HFF-Myc (cell line): ENCODE results near the gene SMIM14.

Experiments used
- DNase-seq: peaks from one replicate; pipeline ENCODE4 v3.0.0-alpha.2; 2011; ENCODE audit warnings: low read depth; ENCODE audit errors: extremely low read depth
- H3K4me3 ChIP-seq: replicated peaks from 2 replicates; pipeline ENCODE4 v1.5.1; 2011; ENCODE audit warnings: low read depth, mild to moderate bottlenecking, control low read depth, low read length
- CTCF ChIP-seq: IDR thresholded peaks from 2 replicates; pipeline ENCODE4 v1.5.1; 2012; ENCODE audit warnings: mild to moderate bottlenecking, low read depth, low read length, control low read depth; ENCODE audit errors: missing control alignments

The SMIM14 gene

GRCh38 chr4:39667706-39668105 is 29.0 kb upstream of the SMIM14 start:
- no peak overlapping the region for H3K4me3 ChIP-seq
- DNase-seq: no peak
- no peak for TF ChIP-seq CTCF

GRCh38 chr4:39664828-39665731 is 26.4 kb upstream of the SMIM14 start:
- no peak overlapping the region for H3K4me3 ChIP-seq
- TF ChIP-seq CTCF: no peak
- DNase-seq: no peak

DNA sequence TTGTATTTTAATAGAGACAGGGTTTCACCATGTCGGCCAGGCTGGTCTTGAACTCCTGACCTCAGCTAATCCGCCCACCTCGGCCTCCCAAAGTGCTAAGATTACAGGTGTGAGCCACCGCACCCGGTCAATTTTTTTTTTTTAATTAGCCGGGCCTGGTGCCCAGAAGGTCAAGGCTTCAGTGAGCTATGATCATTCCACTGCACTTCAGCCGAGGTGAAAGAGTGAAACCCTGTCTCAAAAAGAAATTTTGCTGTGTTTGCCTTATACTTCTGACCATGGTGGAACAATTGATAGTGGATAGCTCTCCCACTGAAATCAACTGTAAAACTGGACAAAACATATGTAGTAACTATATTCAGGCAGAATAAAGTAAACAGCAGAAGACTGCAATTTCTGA is 24.0 kb upstream of the SMIM14 start:
- H3K4me3 ChIP-seq: no peak overlapping the region
- no peak for TF ChIP-seq CTCF
- no peak for DNase-seq

- no peak overlapping the region for H3K4me3 ChIP-seq
- TF ChIP-seq CTCF: no peak
- no peak for DNase-seq
Measured at GRCh38 chr4:39660757-39661156, 22.1 kb upstream of the SMIM14 start.

DNA sequence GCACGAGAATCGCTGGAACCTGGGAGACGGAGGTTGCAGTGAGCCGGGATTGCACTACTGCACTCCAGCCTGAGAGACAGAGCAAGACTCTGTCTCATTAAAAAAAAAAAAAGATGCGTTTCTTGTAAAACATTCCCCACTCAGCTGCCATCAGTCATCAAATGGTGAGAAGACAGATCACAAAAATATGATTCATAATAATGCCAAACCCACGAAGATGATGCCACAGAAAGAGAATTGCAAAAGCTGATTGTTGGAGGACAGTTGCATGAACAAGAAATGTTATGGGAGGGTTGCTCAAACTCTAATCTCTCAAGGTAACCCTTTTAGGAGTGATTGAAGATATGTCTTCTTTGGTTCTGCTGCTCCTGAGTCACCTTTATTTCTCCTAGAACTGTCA is 21.4 kb upstream of the SMIM14 start:
- no peak for DNase-seq
- no peak overlapping the region for H3K4me3 ChIP-seq
- TF ChIP-seq CTCF: no peak

DNA sequence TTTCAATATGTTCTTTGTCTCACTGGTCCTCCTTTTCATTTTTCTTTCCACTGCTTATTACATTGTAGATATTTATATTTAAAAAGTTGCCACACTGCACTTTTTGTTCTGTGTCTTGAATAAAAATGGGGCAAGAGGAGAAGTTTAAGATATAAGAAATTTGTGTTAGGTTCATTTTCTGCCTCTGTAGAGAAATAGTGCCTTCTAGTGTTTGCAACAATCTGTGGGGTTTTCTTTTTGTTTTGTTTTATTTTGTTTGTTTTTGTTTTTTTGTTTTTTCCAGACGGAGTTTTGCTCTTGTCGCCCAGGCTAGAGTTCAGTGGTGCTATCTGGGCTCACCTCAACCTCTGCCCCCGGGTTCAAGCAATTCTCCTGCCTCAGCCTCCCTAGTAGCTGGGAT is 20.1 kb upstream of the SMIM14 start:
- H3K4me3 ChIP-seq: no peak overlapping the region
- TF ChIP-seq CTCF: no peak
- no peak for DNase-seq
